ENCODE data around the gene GEN1.

GEN1 gene

GRCh38 chr2:17765398-17765797 lies 11.5 kb downstream of the GEN1 start:
- no peak for DNase-seq (ENCODE audit: extremely low read depth, low read depth)
- TF ChIP-seq, protein P1, sequence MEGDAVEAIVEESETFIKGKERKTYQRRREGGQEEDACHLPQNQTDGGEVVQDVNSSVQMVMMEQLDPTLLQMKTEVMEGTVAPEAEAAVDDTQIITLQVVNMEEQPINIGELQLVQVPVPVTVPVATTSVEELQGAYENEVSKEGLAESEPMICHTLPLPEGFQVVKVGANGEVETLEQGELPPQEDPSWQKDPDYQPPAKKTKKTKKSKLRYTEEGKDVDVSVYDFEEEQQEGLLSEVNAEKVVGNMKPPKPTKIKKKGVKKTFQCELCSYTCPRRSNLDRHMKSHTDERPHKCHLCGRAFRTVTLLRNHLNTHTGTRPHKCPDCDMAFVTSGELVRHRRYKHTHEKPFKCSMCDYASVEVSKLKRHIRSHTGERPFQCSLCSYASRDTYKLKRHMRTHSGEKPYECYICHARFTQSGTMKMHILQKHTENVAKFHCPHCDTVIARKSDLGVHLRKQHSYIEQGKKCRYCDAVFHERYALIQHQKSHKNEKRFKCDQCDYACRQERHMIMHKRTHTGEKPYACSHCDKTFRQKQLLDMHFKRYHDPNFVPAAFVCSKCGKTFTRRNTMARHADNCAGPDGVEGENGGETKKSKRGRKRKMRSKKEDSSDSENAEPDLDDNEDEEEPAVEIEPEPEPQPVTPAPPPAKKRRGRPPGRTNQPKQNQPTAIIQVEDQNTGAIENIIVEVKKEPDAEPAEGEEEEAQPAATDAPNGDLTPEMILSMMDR (IDR thresholded peaks at IDR 0.05; ENCODE audit: low read depth, low read length): no peak

- TF ChIP-seq, protein P1 (IDR thresholded peaks at IDR 0.05; ENCODE audit: low read depth, low read length): no peak
- no peak for DNase-seq (ENCODE audit: extremely low read depth, low read depth)
Measured at GRCh38 chr2:17768894-17769293, 15.0 kb downstream of the GEN1 start.

DNA sequence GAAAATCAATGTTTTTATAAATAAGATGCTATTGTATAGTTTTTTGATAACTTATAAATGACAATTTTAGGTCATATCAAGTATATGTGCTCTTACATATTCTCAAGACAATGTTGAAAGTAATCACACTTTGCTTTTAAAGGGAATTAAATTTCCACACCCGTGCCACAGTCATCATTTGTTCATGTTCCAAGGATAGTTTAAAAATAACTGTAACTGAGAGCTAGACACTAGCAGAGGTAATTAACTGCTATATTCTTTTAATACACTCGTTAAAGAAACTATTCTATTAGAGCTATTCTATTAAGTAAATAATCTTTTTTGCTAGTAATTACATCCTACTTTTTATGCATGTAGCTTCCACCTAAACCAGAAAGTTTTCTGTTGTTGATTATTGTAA lies 18.0 kb downstream of the GEN1 start:
- no peak for DNase-seq (ENCODE audit: extremely low read depth, low read depth)
- TF ChIP-seq, protein P1 (IDR thresholded peaks at IDR 0.05; ENCODE audit: low read depth, low read length): no peak

DNA sequence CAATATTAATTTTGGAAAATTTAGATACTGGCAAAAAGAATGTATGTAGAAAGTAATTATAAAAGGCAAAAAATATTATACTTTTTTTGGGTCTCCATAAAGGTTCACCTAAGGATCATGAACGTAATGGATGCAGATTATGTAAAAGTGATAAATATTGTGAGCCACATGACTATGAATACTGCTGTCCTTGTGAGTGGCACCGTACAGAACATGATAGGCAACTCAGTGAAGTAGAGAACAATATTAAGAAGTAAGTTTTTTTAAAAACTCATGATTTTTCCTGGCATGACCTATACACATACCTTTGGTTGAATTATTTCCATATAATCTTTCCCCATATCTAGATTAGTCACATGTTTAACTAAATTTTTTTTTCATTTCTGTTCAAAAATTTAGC lies 18.6 kb downstream of the GEN1 start:
- DNase-seq (ENCODE audit: extremely low read depth, low read depth): no peak
- TF ChIP-seq, protein P1 (IDR thresholded peaks at IDR 0.05; ENCODE audit: low read depth, low read length): no peak

GRCh38 chr2:17780546-17780945 lies 26.6 kb downstream of the GEN1 start:
- TF ChIP-seq, protein P1 (IDR thresholded peaks at IDR 0.05; ENCODE audit: low read depth, low read length): no peak
- DNase-seq (ENCODE audit: extremely low read depth, low read depth): no peak

GRCh38 chr2:17781482-17781881 lies 27.5 kb downstream of the GEN1 start:
- TF ChIP-seq, protein P1 (IDR thresholded peaks at IDR 0.05; ENCODE audit: low read depth, low read length): no peak
- DNase-seq (ENCODE audit: extremely low read depth, low read depth): no peak

GRCh38 chr2:17786727-17787126 lies 32.8 kb downstream of the GEN1 start:
- no peak for DNase-seq (ENCODE audit: extremely low read depth, low read depth)
- TF ChIP-seq, protein P1 (IDR thresholded peaks at IDR 0.05; ENCODE audit: low read depth, low read length): no peak

Measured in AG09319 (cell line).